DND-41 (cell line): Measurements from ENCODE around the gene NPEPL1.

Experiments
- ATAC-seq: fragments of 200-7000 bp; cut with Tn5 transposase; 3 replicates; pipeline ENCODE4 v1.9.1; 2021; ENCODE audit warnings: low read depth; ENCODE audit not compliant: insufficient read depth
- DNase-seq: peaks from one replicate; pipeline ENCODE4 v3.0.0-alpha.2; 2020
- H2AFZ ChIP-seq: 2 replicates; pipeline ENCODE4 v1.6.0; 2012; ENCODE audit warnings: low read depth, low read length
- H3K27ac ChIP-seq: 2 replicates; pipeline ENCODE4 v1.5.1; 2012; ENCODE audit warnings: low read length, inconsistent platforms
- H3K27me3 ChIP-seq: fragments of 200-600 bp; sonication (generic); 2 replicates; pipeline ENCODE4 v1.6.0; 2012; ENCODE audit warnings: low read length, mild to moderate bottlenecking, inconsistent platforms; ENCODE audit not compliant: insufficient read depth, poor library complexity
- H3K36me3 ChIP-seq: 2 replicates; pipeline ENCODE4 v1.5.1; 2012; ENCODE audit warnings: low read length, inconsistent platforms; ENCODE audit not compliant: insufficient read depth
- H3K4me1 ChIP-seq: 2 replicates; pipeline ENCODE4 v1.5.1; 2012; ENCODE audit warnings: mild to moderate bottlenecking, low read length; ENCODE audit not compliant: insufficient read depth
- H3K4me2 ChIP-seq: 2 replicates; pipeline ENCODE4 v1.6.0; 2012; ENCODE audit warnings: mild to moderate bottlenecking, moderate library complexity, low read length, inconsistent platforms; ENCODE audit not compliant: insufficient read depth
- H3K4me3 ChIP-seq, 2 experiments: fragments of 200-600 bp in 1 of 2; shearing (Covaris generic) in 1 of 2; 2 replicates each; pipeline ENCODE4 v1.5.1; 2012 to 2016; ENCODE audit warnings: inconsistent platforms in 2 of 2, low read length in 2 of 2, mild to moderate bottlenecking in 2 of 2, low read depth in 1 of 2, moderate library complexity in 1 of 2
- H3K79me2 ChIP-seq: 2 replicates; pipeline ENCODE4 v1.6.0; 2012; ENCODE audit warnings: low read length, inconsistent platforms; ENCODE audit not compliant: insufficient read depth
- H3K9ac ChIP-seq: 2 replicates; pipeline ENCODE4 v1.6.0; 2012; ENCODE audit warnings: low read depth, mild to moderate bottlenecking, inconsistent platforms, low read length, moderate library complexity
- H3K9me3 ChIP-seq: 2 replicates; pipeline ENCODE4 v1.5.1; 2012; ENCODE audit warnings: low read length, moderate library complexity, mild to moderate bottlenecking, inconsistent platforms; ENCODE audit not compliant: insufficient read depth, severe bottlenecking
- H4K20me1 ChIP-seq: 2 replicates; pipeline ENCODE4 v1.6.0; 2012; ENCODE audit warnings: low read length; ENCODE audit not compliant: insufficient read depth
- CTCF ChIP-seq: IDR thresholded peaks from 2 replicates; pipeline ENCODE4 v1.5.1; 2012; ENCODE audit warnings: borderline replicate concordance, low read length, moderate library complexity, mild to moderate bottlenecking; ENCODE audit not compliant: poor library complexity, severe bottlenecking; ENCODE audit errors: extremely low read depth
- EZH2 ChIP-seq: IDR thresholded peaks from 3 replicates; pipeline ENCODE4 v1.6.1; 2012; ENCODE audit warnings: borderline replicate concordance, low read depth, mild to moderate bottlenecking, moderate library complexity, low read length, inconsistent platforms; ENCODE audit not compliant: severe bottlenecking

Gene NPEPL1

DNA sequence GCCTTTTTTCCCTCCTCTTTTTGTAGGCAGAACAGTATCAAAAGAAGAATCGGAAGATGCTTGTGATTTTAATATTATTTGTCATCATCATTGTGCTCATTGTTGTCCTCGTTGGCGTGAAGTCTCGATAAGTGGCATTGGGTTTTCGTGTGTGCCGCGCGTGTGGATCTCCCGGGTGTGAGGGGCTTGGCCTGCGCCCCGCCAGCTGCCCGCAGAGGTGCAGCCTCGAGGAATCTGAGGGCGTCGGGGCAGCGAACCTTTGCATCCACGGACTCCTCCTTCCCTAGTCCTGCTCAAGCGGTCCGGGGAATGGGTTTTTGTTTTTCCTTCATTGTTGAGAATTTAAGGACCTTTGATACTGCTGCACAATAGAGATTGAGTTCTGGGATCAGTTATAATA, 16.4 kb upstream of the NPEPL1 start:
- Histone ChIP-seq H3K4me1 (no peaks in the 10 kb centered on the region), H2AFZ (no peak overlapping the region), H3K79me2 (no peaks in the 10 kb centered on the region), H4K20me1 (peaks cover 3% of the 10 kb centered on the region; the same call in 1 of the 2 replicates), H3K9me3 (no peaks in the 10 kb centered on the region), H3K27me3 (no peaks in the 10 kb centered on the region), H3K9ac (no peak overlapping the region), H3K4me3 (no peak overlapping the region), H3K4me2 (no peak overlapping the region), H3K27ac (no peak overlapping the region), H3K36me3 (peaks cover 83% of the 10 kb centered on the region)
- DNase-seq (no peak), ATAC-seq (no peak)
- TF ChIP-seq EZH2 (no peak), CTCF (no peak)

GRCh38 chr20:58677079-58677604, 15.5 kb upstream of the NPEPL1 start:
- no peaks in the 10 kb centered on the region for H3K79me2 ChIP-seq
- no peaks in the 10 kb centered on the region for H3K9me3 ChIP-seq
- H3K27ac ChIP-seq, result no peak overlapping the region
- no peaks in the 10 kb centered on the region for H3K4me1 ChIP-seq
- no peak for TF ChIP-seq EZH2
- TF ChIP-seq CTCF, result no peak
- no peak overlapping the region for H3K4me2 ChIP-seq
- H3K9ac ChIP-seq, result no peak overlapping the region
- H3K27me3 ChIP-seq, result no peaks in the 10 kb centered on the region
- peaks cover 78% of the 10 kb centered on the region for H3K36me3 ChIP-seq
- ATAC-seq (no peak), DNase-seq (no peak)
- H3K4me3 ChIP-seq, result no peak overlapping the region
- H4K20me1 ChIP-seq, result peaks cover 3% of the 10 kb centered on the region; the same call in 1 of the 2 replicates
- H2AFZ ChIP-seq, result no peak overlapping the region

DNA sequence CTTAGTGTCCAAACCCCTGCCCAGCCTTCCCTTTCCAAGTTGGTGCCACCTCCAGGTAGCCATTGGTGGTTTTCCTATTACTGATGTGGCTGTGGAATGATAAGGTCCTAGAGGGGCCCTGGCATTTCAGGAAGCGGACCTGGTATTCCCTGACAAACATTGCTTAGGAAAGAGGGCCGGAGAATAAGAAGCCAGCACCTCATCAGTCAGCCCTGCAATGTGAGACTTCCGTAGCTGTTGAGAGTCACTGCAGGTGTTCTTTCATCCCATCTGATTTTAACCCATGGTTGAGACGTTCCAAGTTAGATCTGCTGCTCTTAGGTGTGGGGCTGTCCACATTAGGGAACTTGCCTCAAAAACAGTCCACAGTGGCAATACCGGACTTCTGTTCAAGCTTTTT, 14.8 kb upstream of the NPEPL1 start:
- H2AFZ ChIP-seq, result no peak overlapping the region
- ATAC-seq (no peak), DNase-seq (no peak)
- no peaks in the 10 kb centered on the region for H3K9me3 ChIP-seq
- no peak for TF ChIP-seq CTCF
- TF ChIP-seq EZH2, result no peak
- peaks cover 3% of the 10 kb centered on the region; the same call in 1 of the 2 replicates for H4K20me1 ChIP-seq
- no peaks in the 10 kb centered on the region for H3K79me2 ChIP-seq
- H3K4me1 ChIP-seq, result no peaks in the 10 kb centered on the region
- H3K4me2 ChIP-seq, result no peak overlapping the region
- no peak overlapping the region for H3K27ac ChIP-seq
- no peak overlapping the region for H3K9ac ChIP-seq
- no peak overlapping the region for H3K4me3 ChIP-seq
- H3K36me3 ChIP-seq, result peaks cover 74% of the 10 kb centered on the region
- no peaks in the 10 kb centered on the region for H3K27me3 ChIP-seq
